Colonic mucosa (tissue), 4 donors: Measurements from ENCODE around the gene PHRF1. TPM values are rescaled to one million over a fixed set of nuclear protein-coding genes. Genes with fewer than 3 reads are reported as not detected.
"Not testable (repeated sequence)": the region's sequence is repeated elsewhere in the genome, so short reads cannot be mapped to it uniquely, and the experiment has no call there.

ENCODE experiments used
- DNase-seq: peaks from one replicate; pipeline ENCODE4 v3.0.0-alpha.2; 2020
- H3K27ac ChIP-seq: fragments of 200-600 bp; one replicate; pipeline ENCODE4 v1.8.0; 2021
- H3K27me3 ChIP-seq: fragments of 200-600 bp; one replicate; pipeline ENCODE4 v1.8.0; 2021
- H3K36me3 ChIP-seq: fragments of 200-600 bp; one replicate; pipeline ENCODE4 v1.8.0; 2021
- H3K4me1 ChIP-seq: fragments of 200-600 bp; one replicate; pipeline ENCODE4 v1.8.0; 2021; ENCODE audit warnings: mild to moderate bottlenecking
- H3K4me3 ChIP-seq: fragments of 200-600 bp; one replicate; pipeline ENCODE4 v1.8.0; 2021
- H3K9ac ChIP-seq, 2 donors: one replicate each; pipeline ENCODE4 v1.7.0; 2013; ENCODE audit warnings: control low read depth in 2 of 2, low read depth in 2 of 2, low read length in 2 of 2
- H3K9me3 ChIP-seq: fragments of 200-600 bp; one replicate; pipeline ENCODE4 v1.8.0; 2021
- intact Hi-C: fragments of 100-400 bp; cut with DNase I; formaldehyde crosslinking; loops from one replicate; pipeline ENCODE4 v1.14.1; 2022
- total RNA-seq, 2 donors: library from RNA; stranded (reverse); fragmentation: NEBNext Ultra II Directional in 1 of 2; extraction: Animal tissue kit (Norgen Biotek cat#: 25700) in 1 of 2; gene quantifications; one replicate each; pipeline ENCODE4 v1.2.1, GENCODE V29; 2021
- TF ChIP-seq, protein P1 (sequence below): fragments of 200-600 bp; IDR thresholded peaks from one replicate; pipeline ENCODE4 v1.8.0; 2022; ENCODE audit warnings: antibody characterized with exemption, mild to moderate bottlenecking
- donor health status: healthy.
- donor health status: DM: no; HTN: no; CAD: no.
- donor health status: DM: no; HTN: no; CAD: no.

PHRF1 gene
- total RNA-seq, 2 donors from 2014 or later = 29.4 to 41.9 TPM

DNA sequence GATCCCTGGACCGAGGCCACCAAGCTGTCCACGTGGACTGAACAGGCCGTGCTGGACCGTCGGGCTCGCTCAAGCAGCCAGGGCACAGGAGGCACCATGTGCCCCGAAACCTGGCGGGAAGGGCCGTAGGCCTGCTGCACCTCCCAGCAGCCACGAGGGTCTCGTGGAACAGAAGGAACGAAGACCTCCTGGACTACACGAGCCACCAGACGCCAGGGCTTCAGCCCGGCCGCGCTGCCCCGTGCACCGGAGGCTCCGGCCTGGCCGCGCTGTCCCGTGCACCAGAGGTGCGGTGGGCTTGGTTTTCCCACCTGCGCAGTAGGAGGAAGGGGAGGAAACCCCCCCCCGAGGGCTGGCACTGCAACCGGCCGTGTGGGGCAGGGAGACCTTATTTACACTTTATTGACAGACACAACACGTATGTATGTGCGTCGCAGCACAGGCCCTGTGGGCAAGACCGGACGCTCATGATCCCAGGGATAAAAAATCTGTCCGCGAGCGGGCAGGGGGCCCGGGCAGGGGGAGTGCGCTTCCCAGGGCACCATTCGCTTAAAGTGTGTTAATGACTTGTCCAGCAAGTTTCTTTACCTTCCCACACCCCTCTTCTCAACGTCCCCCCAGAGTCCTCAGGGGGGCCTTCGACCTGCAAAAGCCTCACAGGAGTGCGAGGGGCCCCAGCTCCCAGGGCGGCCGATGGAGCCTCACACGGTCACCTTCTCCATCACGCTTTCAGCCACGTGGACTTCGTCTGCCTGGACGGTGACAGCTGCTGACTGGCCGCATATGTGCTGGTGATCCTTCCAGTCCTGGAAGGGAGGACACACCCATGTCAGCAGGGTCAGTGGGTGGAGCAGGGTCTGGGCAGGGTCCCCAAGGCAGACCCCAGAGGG is 67.8 kb downstream of the PHRF1 start:
- intact Hi-C loops = no loop called here
- Histone ChIP-seq H3K27ac (no peak overlapping the region), H3K36me3 (no peaks in the 10 kb centered on the region), H3K4me3 (no peak overlapping the region), H3K9me3 (no peaks in the 10 kb centered on the region), H3K4me1 (no peaks in the 10 kb centered on the region), H3K27me3 (peaks cover 1% of the 10 kb centered on the region), H3K9ac (no peak overlapping the region)
- no peak for DNase-seq
- TF ChIP-seq, protein P1, sequence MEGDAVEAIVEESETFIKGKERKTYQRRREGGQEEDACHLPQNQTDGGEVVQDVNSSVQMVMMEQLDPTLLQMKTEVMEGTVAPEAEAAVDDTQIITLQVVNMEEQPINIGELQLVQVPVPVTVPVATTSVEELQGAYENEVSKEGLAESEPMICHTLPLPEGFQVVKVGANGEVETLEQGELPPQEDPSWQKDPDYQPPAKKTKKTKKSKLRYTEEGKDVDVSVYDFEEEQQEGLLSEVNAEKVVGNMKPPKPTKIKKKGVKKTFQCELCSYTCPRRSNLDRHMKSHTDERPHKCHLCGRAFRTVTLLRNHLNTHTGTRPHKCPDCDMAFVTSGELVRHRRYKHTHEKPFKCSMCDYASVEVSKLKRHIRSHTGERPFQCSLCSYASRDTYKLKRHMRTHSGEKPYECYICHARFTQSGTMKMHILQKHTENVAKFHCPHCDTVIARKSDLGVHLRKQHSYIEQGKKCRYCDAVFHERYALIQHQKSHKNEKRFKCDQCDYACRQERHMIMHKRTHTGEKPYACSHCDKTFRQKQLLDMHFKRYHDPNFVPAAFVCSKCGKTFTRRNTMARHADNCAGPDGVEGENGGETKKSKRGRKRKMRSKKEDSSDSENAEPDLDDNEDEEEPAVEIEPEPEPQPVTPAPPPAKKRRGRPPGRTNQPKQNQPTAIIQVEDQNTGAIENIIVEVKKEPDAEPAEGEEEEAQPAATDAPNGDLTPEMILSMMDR = no peak

DNA sequence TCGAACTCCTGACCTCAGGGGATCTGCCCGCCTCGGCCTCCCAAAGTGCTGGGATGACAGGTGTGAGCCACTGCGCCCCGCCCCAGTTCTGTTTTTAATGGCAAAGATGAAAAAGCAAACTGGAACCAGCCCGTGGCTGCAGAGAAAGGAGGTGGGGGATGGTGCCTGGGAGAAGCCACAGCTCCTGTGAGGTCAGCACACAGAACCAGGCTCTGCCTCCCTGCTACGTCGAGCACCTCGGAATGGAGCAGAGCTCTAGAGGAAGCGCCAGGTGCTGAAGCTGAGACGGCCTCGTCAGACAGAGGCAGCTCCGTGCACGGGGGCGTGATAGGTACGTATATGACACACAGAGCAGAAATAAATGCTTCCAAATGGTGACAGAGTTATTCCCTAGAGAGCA is 69.3 kb downstream of the PHRF1 start:
- DNase-seq = no peak
- no peak overlapping the region for H3K27ac ChIP-seq
- no peaks in the 10 kb centered on the region for H3K27me3 ChIP-seq
- no peaks in the 10 kb centered on the region for H3K4me1 ChIP-seq
- TF ChIP-seq, protein P1 = no peak
- H3K9me3 ChIP-seq = no peaks in the 10 kb centered on the region
- no peak overlapping the region for H3K9ac ChIP-seq
- no peak overlapping the region for H3K4me3 ChIP-seq
- H3K36me3 ChIP-seq = no peaks in the 10 kb centered on the region
- intact Hi-C loops = no loop called here

DNA sequence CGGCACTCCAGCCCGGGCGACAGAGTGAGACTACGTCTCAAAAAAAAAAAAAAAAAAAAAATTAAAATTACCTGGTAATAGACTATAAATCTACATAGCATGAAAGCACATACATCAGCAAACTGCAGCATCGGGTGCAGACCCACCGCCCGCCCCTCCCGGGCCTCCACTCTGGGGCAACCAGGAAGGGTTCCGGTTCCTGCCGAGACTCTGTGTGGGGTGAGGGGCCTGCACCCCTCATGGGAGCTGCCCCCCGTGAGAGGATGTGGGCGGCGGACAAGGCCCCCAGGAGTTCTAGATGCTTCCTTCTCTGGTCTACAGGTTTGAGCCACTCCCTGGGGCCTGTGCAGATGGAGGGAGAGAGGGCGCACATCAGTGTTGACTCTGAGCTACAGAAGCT is 69.9 kb downstream of the PHRF1 start:
- Histone ChIP-seq H3K27me3 (no peaks in the 10 kb centered on the region), H3K9ac (no peak overlapping the region), H3K4me1 (no peaks in the 10 kb centered on the region), H3K4me3 (no peak overlapping the region), H3K9me3 (no peaks in the 10 kb centered on the region), H3K36me3 (no peaks in the 10 kb centered on the region), H3K27ac (no peak overlapping the region)
- no peak for DNase-seq
- intact Hi-C loops = no loop called here
- TF ChIP-seq, protein P1 = no peak

DNA sequence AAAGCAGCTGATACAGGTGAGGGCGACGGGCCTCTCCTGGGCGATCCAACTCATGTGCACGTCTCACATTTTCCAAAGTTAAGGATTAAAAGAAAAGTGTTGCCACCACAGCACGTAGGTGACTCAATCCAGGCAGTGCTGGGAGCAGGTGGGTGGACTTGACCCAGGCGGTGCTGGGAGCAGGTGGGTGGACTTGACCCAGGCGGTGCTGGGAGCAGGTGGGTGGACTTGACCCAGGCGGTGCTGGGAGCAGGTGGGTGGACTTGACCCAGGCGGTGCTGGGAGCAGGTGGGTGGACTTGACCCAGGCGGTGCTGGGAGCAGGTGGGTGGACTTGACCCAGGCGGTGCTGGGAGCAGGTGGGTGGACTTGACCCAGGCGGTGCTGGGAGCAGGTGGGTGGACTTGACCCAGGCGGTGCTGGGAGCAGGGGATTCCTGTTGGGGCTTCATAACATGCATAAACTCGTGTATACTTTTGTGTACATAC is 71.4 kb downstream of the PHRF1 start:
- H3K27ac ChIP-seq, H3K9ac ChIP-seq, H3K9me3 ChIP-seq, intact Hi-C loops, H3K36me3 ChIP-seq, DNase-seq, H3K27me3 ChIP-seq, H3K4me1 ChIP-seq, H3K4me3 ChIP-seq: not testable (repeated sequence)

DNA sequence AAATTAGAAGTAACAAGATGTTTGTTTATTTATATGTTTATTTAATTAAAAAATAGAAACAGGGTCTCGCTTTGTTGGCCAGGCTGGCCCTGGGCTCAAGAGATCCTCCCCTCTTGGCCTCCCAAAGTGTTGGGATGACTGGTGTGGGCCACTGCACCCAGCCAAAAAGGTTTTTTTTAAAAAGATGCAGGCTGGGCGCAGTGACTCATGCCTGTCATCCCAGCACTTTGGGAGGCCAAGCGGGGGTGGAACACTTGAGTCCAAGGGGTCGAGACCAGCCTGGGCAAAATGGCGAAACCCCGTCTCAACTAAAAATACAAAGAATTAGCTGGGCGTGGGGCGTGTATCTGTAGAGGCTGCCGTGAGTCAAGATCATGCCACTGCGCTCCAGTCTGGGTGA is 74.2 kb downstream of the PHRF1 start:
- Histone ChIP-seq H3K27me3 (no peaks in the 10 kb centered on the region), H3K4me1 (peaks cover 6% of the 10 kb centered on the region), H3K36me3 (no peaks in the 10 kb centered on the region), H3K9me3 (no peaks in the 10 kb centered on the region), H3K9ac (no peak overlapping the region), H3K27ac (no peak overlapping the region), H3K4me3 (no peak overlapping the region)
- TF ChIP-seq, protein P1 = no peak
- intact Hi-C loops = no loop called here
- no peak for DNase-seq

DNA sequence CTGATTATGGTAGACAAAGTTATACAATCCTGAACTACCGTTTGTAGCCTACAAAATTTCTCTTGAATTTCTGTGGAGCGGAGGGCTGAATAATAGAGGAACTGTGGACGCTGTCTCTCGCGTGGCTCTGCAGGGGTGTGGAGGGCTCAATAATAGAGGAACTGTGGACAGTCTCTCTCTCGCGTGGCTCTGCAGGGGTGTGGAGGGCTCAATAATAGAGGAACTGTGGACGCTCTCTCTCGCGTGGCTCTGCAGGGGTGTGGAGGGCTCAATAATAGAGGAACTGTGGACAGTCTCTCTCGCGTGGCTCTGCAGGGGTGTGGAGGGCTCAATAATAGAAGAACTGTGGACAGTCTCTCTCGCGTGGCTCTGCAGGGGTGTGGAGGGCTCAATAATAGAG is 76.9 kb downstream of the PHRF1 start:
- H3K27ac ChIP-seq, H3K9ac ChIP-seq, H3K27me3 ChIP-seq, H3K4me1 ChIP-seq, DNase-seq, intact Hi-C loops, H3K9me3 ChIP-seq, H3K4me3 ChIP-seq, H3K36me3 ChIP-seq: not testable (repeated sequence)
